HUES6 (cell line): ENCODE data around the gene PSMC1.

ENCODE experiments used
- H3K27ac ChIP-seq: 2 replicates; pipeline ENCODE4 v1.7.0; 2013; ENCODE audit warnings: low read depth, mild to moderate bottlenecking, low read length, inconsistent platforms
- H3K27me3 ChIP-seq: 2 replicates; pipeline ENCODE4 v1.6.1; 2013; ENCODE audit warnings: low read length; ENCODE audit not compliant: control insufficient read depth, insufficient read depth
- H3K36me3 ChIP-seq: 2 replicates; pipeline ENCODE4 v1.6.1; 2013; ENCODE audit warnings: low read length; ENCODE audit not compliant: control insufficient read depth, insufficient read depth
- H3K4me1 ChIP-seq: 2 replicates; pipeline ENCODE4 v1.6.1; 2013; ENCODE audit warnings: low read length; ENCODE audit not compliant: control insufficient read depth, insufficient read depth
- H3K4me3 ChIP-seq: 2 replicates; pipeline ENCODE4 v1.5.1; 2013; ENCODE audit warnings: low read depth, low read length
- H3K9ac ChIP-seq: one replicate; pipeline ENCODE4 v1.6.1; 2013; ENCODE audit warnings: mild to moderate bottlenecking, low read length
- H3K9me3 ChIP-seq: 2 replicates; pipeline ENCODE4 v1.6.1; 2013; ENCODE audit warnings: low read depth, low read length; ENCODE audit not compliant: control insufficient read depth, insufficient read depth

The PSMC1 gene

GRCh38 chr14:90253826-90254225, 2.5 kb upstream of the PSMC1 start:
- H3K4me3 ChIP-seq = no peak overlapping the region
- H3K9me3 ChIP-seq = no peaks in the 10 kb centered on the region
- H3K36me3 ChIP-seq = peaks cover 4% of the 10 kb centered on the region
- H3K27ac ChIP-seq = no peak overlapping the region
- H3K4me1 ChIP-seq = no peaks in the 10 kb centered on the region
- no peak overlapping the region for H3K9ac ChIP-seq
- H3K27me3 ChIP-seq = peaks cover 3% of the 10 kb centered on the region

GRCh38 chr14:90255871-90256270, 482 bp upstream of the PSMC1 start:
- Histone ChIP-seq H3K27me3 (peaks cover 3% of the 10 kb centered on the region), H3K36me3 (peaks cover 22% of the 10 kb centered on the region), H3K4me1 (no peaks in the 10 kb centered on the region), H3K27ac (peak overlapping the region; percentile 93; the same call in 1 of the 2 replicates), H3K9me3 (no peaks in the 10 kb centered on the region), H3K4me3 (peak overlapping the region; percentile 89), H3K9ac (no peak overlapping the region)

GRCh38 chr14:90263748-90264449, 7.5 kb downstream of the PSMC1 start:
- no peak overlapping the region for H3K4me3 ChIP-seq
- no peak overlapping the region for H3K27ac ChIP-seq
- H3K36me3 ChIP-seq = peaks cover 93% of the 10 kb centered on the region
- no peak overlapping the region for H3K9ac ChIP-seq
- no peaks in the 10 kb centered on the region for H3K4me1 ChIP-seq
- no peaks in the 10 kb centered on the region for H3K27me3 ChIP-seq
- no peaks in the 10 kb centered on the region for H3K9me3 ChIP-seq

GRCh38 chr14:90266441-90267154, 10.2 kb downstream of the PSMC1 start:
- no peaks in the 10 kb centered on the region for H3K4me1 ChIP-seq
- H3K9ac ChIP-seq = no peak overlapping the region
- H3K4me3 ChIP-seq = no peak overlapping the region
- H3K36me3 ChIP-seq = peaks cover 96% of the 10 kb centered on the region
- no peak overlapping the region for H3K27ac ChIP-seq
- H3K9me3 ChIP-seq = no peaks in the 10 kb centered on the region
- H3K27me3 ChIP-seq = no peaks in the 10 kb centered on the region

- no peak overlapping the region for H3K9ac ChIP-seq
- H3K4me1 ChIP-seq = no peaks in the 10 kb centered on the region
- no peaks in the 10 kb centered on the region for H3K9me3 ChIP-seq
- H3K27me3 ChIP-seq = no peaks in the 10 kb centered on the region
- H3K36me3 ChIP-seq = peaks cover 95% of the 10 kb centered on the region
- no peak overlapping the region for H3K27ac ChIP-seq
- H3K4me3 ChIP-seq = no peak overlapping the region
Observed at GRCh38 chr14:90268420-90268819, 12.1 kb downstream of the PSMC1 start.

GRCh38 chr14:90272523-90272922, 16.2 kb downstream of the PSMC1 start:
- no peaks in the 10 kb centered on the region for H3K27me3 ChIP-seq
- no peaks in the 10 kb centered on the region for H3K9me3 ChIP-seq
- H3K4me3 ChIP-seq = no peak overlapping the region
- H3K9ac ChIP-seq = no peak overlapping the region
- H3K4me1 ChIP-seq = no peaks in the 10 kb centered on the region
- H3K36me3 ChIP-seq = peaks cover 67% of the 10 kb centered on the region
- H3K27ac ChIP-seq = no peak overlapping the region

- Histone ChIP-seq H3K27ac (no peak overlapping the region), H3K9me3 (no peaks in the 10 kb centered on the region), H3K9ac (no peak overlapping the region), H3K36me3 (peaks cover 62% of the 10 kb centered on the region), H3K4me3 (no peak overlapping the region), H3K4me1 (no peaks in the 10 kb centered on the region), H3K27me3 (no peaks in the 10 kb centered on the region)
Observed at GRCh38 chr14:90273532-90273931, 17.2 kb downstream of the PSMC1 start.

- H3K4me1 ChIP-seq = no peaks in the 10 kb centered on the region
- H3K4me3 ChIP-seq = no peak overlapping the region
- no peak overlapping the region for H3K9ac ChIP-seq
- no peaks in the 10 kb centered on the region for H3K9me3 ChIP-seq
- H3K27me3 ChIP-seq = no peaks in the 10 kb centered on the region
- H3K27ac ChIP-seq = no peak overlapping the region
- H3K36me3 ChIP-seq = peaks cover 62% of the 10 kb centered on the region
Observed at GRCh38 chr14:90274019-90274418, 17.7 kb downstream of the PSMC1 start.

- Histone ChIP-seq H3K27me3 (no peaks in the 10 kb centered on the region), H3K36me3 (peaks cover 59% of the 10 kb centered on the region), H3K4me1 (no peaks in the 10 kb centered on the region), H3K4me3 (no peak overlapping the region), H3K27ac (no peak overlapping the region), H3K9ac (no peak overlapping the region), H3K9me3 (no peaks in the 10 kb centered on the region)
Observed at GRCh38 chr14:90274808-90275457, 18.6 kb downstream of the PSMC1 start.

GRCh38 chr14:90275458-90275814, 19.1 kb downstream of the PSMC1 start:
- Histone ChIP-seq H3K36me3 (peaks cover 57% of the 10 kb centered on the region), H3K27me3 (no peaks in the 10 kb centered on the region), H3K9ac (no peak overlapping the region), H3K9me3 (no peaks in the 10 kb centered on the region), H3K27ac (no peak overlapping the region), H3K4me1 (no peaks in the 10 kb centered on the region), H3K4me3 (no peak overlapping the region)

GRCh38 chr14:90275820-90276219, 19.5 kb downstream of the PSMC1 start:
- H3K9me3 ChIP-seq = no peaks in the 10 kb centered on the region
- no peak overlapping the region for H3K4me3 ChIP-seq
- no peaks in the 10 kb centered on the region for H3K4me1 ChIP-seq
- no peak overlapping the region for H3K9ac ChIP-seq
- no peaks in the 10 kb centered on the region for H3K27me3 ChIP-seq
- H3K36me3 ChIP-seq = peaks cover 56% of the 10 kb centered on the region
- no peak overlapping the region for H3K27ac ChIP-seq
